Esophagus mucosa (tissue), 1 donor: Measurements from ENCODE around the gene DENND5A. TPM values are rescaled to one million over a fixed set of nuclear protein-coding genes. Genes with fewer than 3 reads are reported as not detected.
"Not testable (repeated sequence)": the region's sequence is repeated elsewhere in the genome, so short reads cannot be mapped to it uniquely, and the experiment has no call there.

Experiments used
- ATAC-seq: fragments of 200-7000 bp; cut with Tn5 transposase; one replicate; pipeline ENCODE4 v1.9.1; 2020
- total RNA-seq: library from RNA; stranded (reverse); gene quantifications from one replicate; pipeline ENCODE4 v1.2.4, GENCODE V29; 2023
- donor health status: DM: yes; HTN: yes; CAD: no.

Gene DENND5A
- total RNA-seq, 1 donor from 2014 or later, result 13.2 TPM

- ATAC-seq, result peak; percentile 43
These were observed 54.2 kb downstream of the DENND5A start for GRCh38 chr11:9210922-9211320.

GRCh38 chr11:9210224-9210921, 54.8 kb downstream of the DENND5A start:
- peak; percentile 17 for ATAC-seq

GRCh38 chr11:9209604-9210003, 55.5 kb downstream of the DENND5A start:
- not testable (repeated sequence) for ATAC-seq

- no peak for ATAC-seq
These were observed 56.2 kb downstream of the DENND5A start for GRCh38 chr11:9208726-9209501.

- ATAC-seq, result no peak
These were observed 57.9 kb downstream of the DENND5A start for GRCh38 chr11:9207229-9207628.

GRCh38 chr11:9206496-9206895, 58.7 kb downstream of the DENND5A start:
- no peak for ATAC-seq

GRCh38 chr11:9203691-9204311, 61.3 kb downstream of the DENND5A start:
- ATAC-seq, result no peak

- ATAC-seq, result no peak
These were observed 63.6 kb downstream of the DENND5A start for GRCh38 chr11:9201372-9202162.

GRCh38 chr11:9200471-9200870, 64.7 kb downstream of the DENND5A start:
- no peak for ATAC-seq

GRCh38 chr11:9193316-9193715, 71.8 kb downstream of the DENND5A start:
- no peak for ATAC-seq

GRCh38 chr11:9192561-9192960, 72.6 kb downstream of the DENND5A start:
- ATAC-seq, result no peak

GRCh38 chr11:9190326-9191016, 74.7 kb downstream of the DENND5A start:
- not testable (repeated sequence) for ATAC-seq

- ATAC-seq, result not testable (repeated sequence)
These were observed 76.3 kb downstream of the DENND5A start for GRCh38 chr11:9188860-9189259.

- no peak for ATAC-seq
These were observed 77.5 kb downstream of the DENND5A start for GRCh38 chr11:9187616-9188015.

GRCh38 chr11:9184516-9184915, 80.6 kb downstream of the DENND5A start:
- ATAC-seq, result no peak

- ATAC-seq, result no peak
These were observed 82.8 kb downstream of the DENND5A start for GRCh38 chr11:9182180-9182871.

- ATAC-seq, result no peak
These were observed 84.4 kb downstream of the DENND5A start for GRCh38 chr11:9180784-9181183.

GRCh38 chr11:9179141-9179540, 86.0 kb downstream of the DENND5A start:
- no peak for ATAC-seq

- ATAC-seq, result no peak
These were observed 86.4 kb downstream of the DENND5A start for GRCh38 chr11:9178716-9179115.

- no peak for ATAC-seq
These were observed 87.6 kb downstream of the DENND5A start for GRCh38 chr11:9177438-9178091.

GRCh38 chr11:9176550-9176949, 88.6 kb downstream of the DENND5A start:
- ATAC-seq, result no peak
